ENCODE measurements around the gene DAB1.

DNA sequence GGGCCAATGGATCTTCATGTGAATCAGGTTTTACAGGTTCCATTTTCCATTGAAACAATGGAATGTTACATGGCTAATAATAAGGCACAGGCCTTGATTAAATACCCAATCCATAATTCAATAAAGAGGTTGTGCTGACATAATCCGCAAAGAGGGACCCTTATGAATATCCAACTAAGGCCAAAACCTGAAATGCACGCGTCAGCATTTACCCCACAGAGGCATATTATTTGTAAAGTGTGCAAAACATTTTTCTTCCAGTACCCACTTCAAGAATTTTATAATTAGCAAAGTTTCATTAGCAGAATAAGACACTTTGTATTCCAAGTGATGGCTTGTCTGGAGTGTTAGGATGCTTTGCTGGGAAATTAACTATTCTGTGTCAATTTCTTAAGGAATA, 237.4 kb downstream of the DAB1 start:
- TF ChIP-seq, protein P1, sequence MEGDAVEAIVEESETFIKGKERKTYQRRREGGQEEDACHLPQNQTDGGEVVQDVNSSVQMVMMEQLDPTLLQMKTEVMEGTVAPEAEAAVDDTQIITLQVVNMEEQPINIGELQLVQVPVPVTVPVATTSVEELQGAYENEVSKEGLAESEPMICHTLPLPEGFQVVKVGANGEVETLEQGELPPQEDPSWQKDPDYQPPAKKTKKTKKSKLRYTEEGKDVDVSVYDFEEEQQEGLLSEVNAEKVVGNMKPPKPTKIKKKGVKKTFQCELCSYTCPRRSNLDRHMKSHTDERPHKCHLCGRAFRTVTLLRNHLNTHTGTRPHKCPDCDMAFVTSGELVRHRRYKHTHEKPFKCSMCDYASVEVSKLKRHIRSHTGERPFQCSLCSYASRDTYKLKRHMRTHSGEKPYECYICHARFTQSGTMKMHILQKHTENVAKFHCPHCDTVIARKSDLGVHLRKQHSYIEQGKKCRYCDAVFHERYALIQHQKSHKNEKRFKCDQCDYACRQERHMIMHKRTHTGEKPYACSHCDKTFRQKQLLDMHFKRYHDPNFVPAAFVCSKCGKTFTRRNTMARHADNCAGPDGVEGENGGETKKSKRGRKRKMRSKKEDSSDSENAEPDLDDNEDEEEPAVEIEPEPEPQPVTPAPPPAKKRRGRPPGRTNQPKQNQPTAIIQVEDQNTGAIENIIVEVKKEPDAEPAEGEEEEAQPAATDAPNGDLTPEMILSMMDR (IDR thresholded peaks at IDR 0.05), result no peak
- TF ChIP-seq POLR2A (IDR thresholded peaks at IDR 0.05), result no peak
